Right lobe of liver (tissue), 4 donors: ENCODE data around the gene ABCF2.

Experiments used
- POLR2A ChIP-seq: fragments of 450-650 bp; IDR thresholded peaks from one replicate; pipeline ENCODE4 v1.6.1; 2017; ENCODE audit warnings: antibody characterized with exemption, mild to moderate bottlenecking
- TF ChIP-seq, protein P1 (sequence below), 4 donors: fragments of 200-600 bp in 3 of 4; fragments of 450-650 bp in 1 of 4; IDR thresholded peaks; one replicate each; pipeline versions ENCODE4 v1.5.1 to v1.8.0; 2016 to 2022; ENCODE audit warnings: antibody characterized with exemption in 4 of 4, mild to moderate bottlenecking in 2 of 4
- donor health status: DM: no; HTN: no; CAD: no.
- donor health status: DM: no; HTN: no; CAD: no.
- donor health status: DM: no; HTN: yes; CAD: no.

GRCh38 chr7:151215396-151215795 lies 11.6 kb downstream of the ABCF2 start:
- TF ChIP-seq, protein P1, sequence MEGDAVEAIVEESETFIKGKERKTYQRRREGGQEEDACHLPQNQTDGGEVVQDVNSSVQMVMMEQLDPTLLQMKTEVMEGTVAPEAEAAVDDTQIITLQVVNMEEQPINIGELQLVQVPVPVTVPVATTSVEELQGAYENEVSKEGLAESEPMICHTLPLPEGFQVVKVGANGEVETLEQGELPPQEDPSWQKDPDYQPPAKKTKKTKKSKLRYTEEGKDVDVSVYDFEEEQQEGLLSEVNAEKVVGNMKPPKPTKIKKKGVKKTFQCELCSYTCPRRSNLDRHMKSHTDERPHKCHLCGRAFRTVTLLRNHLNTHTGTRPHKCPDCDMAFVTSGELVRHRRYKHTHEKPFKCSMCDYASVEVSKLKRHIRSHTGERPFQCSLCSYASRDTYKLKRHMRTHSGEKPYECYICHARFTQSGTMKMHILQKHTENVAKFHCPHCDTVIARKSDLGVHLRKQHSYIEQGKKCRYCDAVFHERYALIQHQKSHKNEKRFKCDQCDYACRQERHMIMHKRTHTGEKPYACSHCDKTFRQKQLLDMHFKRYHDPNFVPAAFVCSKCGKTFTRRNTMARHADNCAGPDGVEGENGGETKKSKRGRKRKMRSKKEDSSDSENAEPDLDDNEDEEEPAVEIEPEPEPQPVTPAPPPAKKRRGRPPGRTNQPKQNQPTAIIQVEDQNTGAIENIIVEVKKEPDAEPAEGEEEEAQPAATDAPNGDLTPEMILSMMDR (IDR thresholded peaks at IDR 0.05) = no peak
- no peak for TF ChIP-seq POLR2A
